H1 (cell line): ENCODE measurements around the gene PNMA3. TPM values are rescaled to one million over a fixed set of nuclear protein-coding genes. Genes with fewer than 3 reads are reported as not detected.

ENCODE experiments used
- CTCF ChIA-PET: fragments of 300-600 bp; sonication (Branson Sonifier 250); formaldehyde crosslinking; loops from one replicate; lab custom pipeline; 2021; ENCODE audit not compliant: partially characterized antibody; lab: Charles Lee
- POLR2A ChIA-PET: fragments of 300-600 bp; sonication (Branson Sonifier 250); formaldehyde crosslinking; loops from one replicate; lab custom pipeline; 2021; ENCODE audit warnings: inconsistent platforms; ENCODE audit not compliant: partially characterized antibody; lab: Charles Lee
- DNase-seq, 2 experiments: peaks; one replicate each; pipeline versions ENCODE4 v3.0.0 to v3.0.0-alpha.2; 2010 to 2022; ENCODE audit warnings: low spot score in 2 of 2, low read depth in 1 of 2, mixed read lengths in 1 of 2
- FAIRE-seq: peaks from 2 replicates; lab custom pipeline; 2011; peaks lifted over from hg19 to GRCh38; lab: Jason Lieb, UNC
- H2AFZ ChIP-seq: 2 replicates; pipeline ENCODE4 v1.8.1; 2012; ENCODE audit warnings: low read length, inconsistent platforms
- H2AK5ac ChIP-seq: 2 replicates; pipeline ENCODE4 v1.6.1; 2013; ENCODE audit warnings: low read depth, low read length
- H2BK120ac ChIP-seq: replicated peaks from 2 replicates; pipeline ENCODE3; 2013; ENCODE audit warnings: low read depth, low read length, inconsistent platforms
- H2BK12ac ChIP-seq: 2 replicates; pipeline ENCODE4 v1.6.1; 2013; ENCODE audit warnings: low read depth, low read length
- H2BK15ac ChIP-seq: 2 replicates; pipeline ENCODE4 v1.6.1; 2013; ENCODE audit warnings: low read length
- H2BK20ac ChIP-seq: 2 replicates; pipeline ENCODE4 v1.6.1; 2013; ENCODE audit warnings: low read length
- H2BK5ac ChIP-seq: 2 replicates; pipeline ENCODE4 v1.6.1; 2013; ENCODE audit warnings: low read depth, low read length
- H3K14ac ChIP-seq: 2 replicates; pipeline ENCODE4 v1.6.1; 2013; ENCODE audit warnings: inconsistent platforms; ENCODE audit not compliant: insufficient read length
- H3K18ac ChIP-seq: 2 replicates; pipeline ENCODE4 v1.6.1; 2013; ENCODE audit warnings: low read length; ENCODE audit errors: extremely low read depth
- H3K23ac ChIP-seq: 2 replicates; pipeline ENCODE4 v1.6.1; 2013; ENCODE audit warnings: inconsistent platforms; ENCODE audit not compliant: insufficient read length
- H3K23me2 ChIP-seq: 2 replicates; pipeline ENCODE4 v1.6.1; 2013; ENCODE audit warnings: low read depth, low read length
- H3K27ac ChIP-seq: 2 replicates; pipeline ENCODE4 v1.6.1; 2011; ENCODE audit warnings: low read depth, low read length, inconsistent platforms
- H3K27me3 ChIP-seq, 4 experiments: replicated peaks in 1 of 4; 1 replicate in 1 of 4; 2 replicates in 3 of 4; pipeline versions ENCODE4 v1.6.1 to v1.8.1; 2011 to 2013; ENCODE audit warnings: low read length in 3 of 4, mild to moderate bottlenecking in 3 of 4, inconsistent platforms in 2 of 4, mixed read lengths in 2 of 4, moderate library complexity in 1 of 4; ENCODE audit not compliant: control insufficient read depth in 3 of 4, insufficient read depth in 3 of 4; ENCODE audit errors: extremely low read depth in 1 of 4
- H3K36me3 ChIP-seq, 4 experiments: 2 replicates each; pipeline versions ENCODE4 v1.6.1 to v1.8.1; 2011 to 2013; ENCODE audit warnings: mild to moderate bottlenecking in 4 of 4, low read length in 3 of 4, moderate library complexity in 2 of 4, control low read depth in 1 of 4, inconsistent platforms in 1 of 4; ENCODE audit not compliant: insufficient read depth in 4 of 4, control insufficient read depth in 2 of 4
- H3K4ac ChIP-seq: replicated peaks from 2 replicates; pipeline ENCODE3; 2013; ENCODE audit warnings: low read length, low read depth, mixed read lengths, inconsistent platforms; ENCODE audit not compliant: insufficient read length
- H3K4me1 ChIP-seq, 4 experiments: replicated peaks in 1 of 4; 1 replicate in 1 of 4; 2 replicates in 3 of 4; pipeline versions ENCODE4 v1.6.1 to v1.8.1; 2011 to 2013; ENCODE audit warnings: low read length in 3 of 4, inconsistent platforms in 2 of 4, mixed read lengths in 1 of 4; ENCODE audit not compliant: insufficient read depth in 4 of 4, control insufficient read depth in 3 of 4
- H3K4me2 ChIP-seq, 2 experiments: 2 replicates each; pipeline versions ENCODE4 v1.6.1 to v1.8.1; 2011 to 2013; ENCODE audit warnings: low read depth in 2 of 2, low read length in 2 of 2, control low read depth in 1 of 2, inconsistent platforms in 1 of 2, mild to moderate bottlenecking in 1 of 2; ENCODE audit not compliant: insufficient read depth in 1 of 2
- H3K4me3 ChIP-seq, 4 experiments: fragments of 200-600, 300-600 bp in 1 of 4; sonication (generic), shearing (Covaris generic), sonication (Bioruptor Twin) in 1 of 4; 2 replicates each; pipeline versions ENCODE4 v1.5.1 to v1.8.1; 2011 to 2016; ENCODE audit warnings: low read length in 4 of 4, low read depth in 3 of 4, control low read depth in 2 of 4, inconsistent platforms in 2 of 4, mild to moderate bottlenecking in 2 of 4, mixed read lengths in 1 of 4, moderate library complexity in 1 of 4; ENCODE audit not compliant: insufficient read depth in 2 of 4; ENCODE audit errors: extremely low read depth in 1 of 4
- H3K56ac ChIP-seq: replicated peaks from 2 replicates; pipeline ENCODE3; 2013; ENCODE audit warnings: low read depth, mild to moderate bottlenecking, mixed read lengths, low read length, inconsistent platforms; ENCODE audit not compliant: insufficient read length
- H3K79me1 ChIP-seq: 2 replicates; pipeline ENCODE4 v1.6.1; 2013; ENCODE audit warnings: low read depth, low read length, control low read depth
- H3K79me2 ChIP-seq, 2 experiments: 2 replicates each; pipeline versions ENCODE4 v1.6.1 to v1.8.1; 2012 to 2013; ENCODE audit warnings: low read length in 2 of 2, mild to moderate bottlenecking in 2 of 2, inconsistent platforms in 1 of 2; ENCODE audit not compliant: insufficient read depth in 2 of 2, control insufficient read depth in 1 of 2
- H3K9ac ChIP-seq, 4 experiments: replicated peaks in 1 of 4; 1 replicate in 1 of 4; 2 replicates in 3 of 4; pipeline versions ENCODE4 v1.6.1 to v1.8.1; 2011 to 2013; ENCODE audit warnings: low read depth in 3 of 4, low read length in 3 of 4, control low read depth in 2 of 4, mild to moderate bottlenecking in 2 of 4, moderate library complexity in 2 of 4, inconsistent platforms in 1 of 4; ENCODE audit errors: extremely low read depth in 1 of 4
- H3K9me3 ChIP-seq, 2 experiments: 2 replicates each; pipeline versions ENCODE4 v1.6.1 to v1.8.1; 2012 to 2013; ENCODE audit warnings: mild to moderate bottlenecking in 2 of 2, moderate library complexity in 2 of 2, control low read depth in 1 of 2, inconsistent platforms in 1 of 2, low read depth in 1 of 2, low read length in 1 of 2, mixed read lengths in 1 of 2; ENCODE audit not compliant: insufficient read depth in 2 of 2
- H4K20me1 ChIP-seq, 2 experiments: replicated peaks in 1 of 2; 2 replicates each; pipeline versions ENCODE3 to v1.8.1; 2011 to 2013; ENCODE audit warnings: inconsistent platforms in 2 of 2, low read length in 2 of 2, mild to moderate bottlenecking in 1 of 2; ENCODE audit not compliant: insufficient read depth in 2 of 2, control insufficient read depth in 1 of 2
- H4K5ac ChIP-seq: 2 replicates; pipeline ENCODE4 v1.6.1; 2013; ENCODE audit warnings: low read length, low read depth, mixed read lengths, inconsistent platforms; ENCODE audit not compliant: insufficient read length
- H4K8ac ChIP-seq: 2 replicates; pipeline ENCODE4 v1.8.0; 2013; ENCODE audit warnings: mild to moderate bottlenecking, moderate library complexity, low read length, inconsistent platforms; ENCODE audit not compliant: insufficient read depth; ENCODE audit errors: extremely low read depth
- H4K91ac ChIP-seq: replicated peaks from 2 replicates; pipeline ENCODE3; 2013; ENCODE audit warnings: low read length, mixed read lengths, inconsistent platforms; ENCODE audit not compliant: insufficient read length
- ASH2L ChIP-seq: fragments of 200-600, 300-600 bp; sonication (generic); IDR thresholded peaks from one replicate; pipeline ENCODE4 v1.7.1; 2017; ENCODE audit warnings: low read length
- CHD1 ChIP-seq: IDR thresholded peaks from 2 replicates; pipeline ENCODE4 v1.6.1; 2012; ENCODE audit warnings: low read depth, low read length, improper control_type of control experiment
- CREB1 ChIP-seq: IDR thresholded peaks from 2 replicates; pipeline ENCODE4 v1.6.1; 2012; ENCODE audit warnings: inconsistent platforms
- EP300 ChIP-seq, 2 experiments: IDR thresholded peaks; 1 replicate in 1 of 2; 2 replicates in 1 of 2; pipeline ENCODE4 v1.6.1; 2011 to 2012; ENCODE audit warnings: low read depth in 2 of 2, low read length in 2 of 2, mild to moderate bottlenecking in 2 of 2, borderline replicate concordance in 1 of 2, inconsistent platforms in 1 of 2, moderate library complexity in 1 of 2
- EZH2 ChIP-seq: fragments of 200-600 bp; sonication (generic); IDR thresholded peaks from 2 replicates; pipeline ENCODE4 v1.7.1; 2012; ENCODE audit warnings: low read depth, mild to moderate bottlenecking, moderate library complexity, low read length, inconsistent platforms; ENCODE audit not compliant: severe bottlenecking
- GTF2F1 ChIP-seq: IDR thresholded peaks from 2 replicates; pipeline ENCODE4 v1.6.1; 2012; ENCODE audit warnings: low read depth, low read length, improper control_type of control experiment, borderline replicate concordance
- HDAC6 ChIP-seq: IDR thresholded peaks from one replicate; pipeline ENCODE4 v1.7.1; 2012; ENCODE audit warnings: low read depth, mild to moderate bottlenecking, inconsistent platforms, low read length, moderate library complexity
- KDM4A ChIP-seq: IDR thresholded peaks from one replicate; pipeline ENCODE4 v1.7.1; 2012; ENCODE audit warnings: low read depth, mild to moderate bottlenecking, moderate library complexity, low read length, inconsistent platforms; ENCODE audit not compliant: severe bottlenecking
- KDM5A ChIP-seq: fragments of 200-600 bp; IDR thresholded peaks from 2 replicates; pipeline ENCODE4 v1.7.1; 2012; ENCODE audit warnings: mild to moderate bottlenecking, low read length, inconsistent platforms, mixed read lengths
- RBBP5 ChIP-seq: IDR thresholded peaks from 2 replicates; pipeline ENCODE4 v1.7.1; 2012; ENCODE audit warnings: low read depth, mild to moderate bottlenecking, inconsistent platforms, low read length, moderate library complexity, borderline replicate concordance
- SAP30 ChIP-seq: fragments of 300-600 bp; sonication (generic); IDR thresholded peaks from 2 replicates; pipeline ENCODE4 v1.7.1; 2012; ENCODE audit warnings: low read length, moderate library complexity, mild to moderate bottlenecking, inconsistent platforms; ENCODE audit not compliant: insufficient read depth, insufficient replicate concordance
- SIX5 ChIP-seq: IDR thresholded peaks from 2 replicates; pipeline ENCODE4 v1.6.1; 2011; ENCODE audit warnings: mild to moderate bottlenecking, low read depth, low read length
- TCF12 ChIP-seq: IDR thresholded peaks from 2 replicates; pipeline ENCODE4 v1.6.1; 2011; ENCODE audit warnings: low read depth, mild to moderate bottlenecking, low read length
- YY1 ChIP-seq: IDR thresholded peaks from 2 replicates; pipeline ENCODE4 v1.6.1; 2011; ENCODE audit warnings: low read depth, mild to moderate bottlenecking, low read length
- WGBS, 2 experiments: shearing (Covaris generic) in 1 of 2; methylation state at CpG; one replicate each; pipeline versions ENCODE4 v1.1.6 to v1.1.7; 2013 to 2015; ENCODE audit warnings: low lambda C conversion rate in 2 of 2, mixed read lengths in 2 of 2, inconsistent platforms in 1 of 2, low coverage in 1 of 2, missing lambda C conversion rate in 1 of 2; ENCODE audit not compliant: insufficient replicate concordance in 2 of 2, insufficient coverage in 1 of 2, insufficient read length in 1 of 2; ENCODE audit errors: extremely low coverage in 1 of 2, missing lambda C conversion rate in 1 of 2; 5-methylcytosine and 5-hydroxymethylcytosine counted together
- polyA plus RNA-seq, 7 experiments: library from polyadenylated mRNA; depleted of rRNA in 3 of 7; stranded (reverse) in 5 of 7; unstranded in 2 of 7; fragments of >200 nt in 5 of 7; fragments of 200-250 nt in 2 of 7; gene quantifications; 1 replicate in 5 of 7; 2 replicates in 1 of 7; 4 replicates in 1 of 7; pipeline versions ENCODE4 v1.2.1 to v1.2.3, GENCODE V29; 2011 to 2013; ENCODE audit warnings: missing spikeins in 2 of 7, mixed read lengths in 2 of 7
- total RNA-seq: library from RNA; stranded (reverse); fragmentation: NEBNext Ultra II Directional; extraction: Animal tissue kit (Norgen Biotek cat#: 25700); gene quantifications from 2 replicates; pipeline ENCODE4 v1.2.1, GENCODE V29; 2021
- TF ChIP-seq, protein P1 (sequence below): IDR thresholded peaks from 2 replicates; pipeline ENCODE4 v1.6.1; 2012; ENCODE audit warnings: inconsistent platforms

PNMA3 gene
- total and polyA plus RNA-seq, 2 of the 8 experiments (the other 6 are each of a cell fraction or from before 2014, with no cell fraction given): 3.3 to 6.9 TPM

DNA sequence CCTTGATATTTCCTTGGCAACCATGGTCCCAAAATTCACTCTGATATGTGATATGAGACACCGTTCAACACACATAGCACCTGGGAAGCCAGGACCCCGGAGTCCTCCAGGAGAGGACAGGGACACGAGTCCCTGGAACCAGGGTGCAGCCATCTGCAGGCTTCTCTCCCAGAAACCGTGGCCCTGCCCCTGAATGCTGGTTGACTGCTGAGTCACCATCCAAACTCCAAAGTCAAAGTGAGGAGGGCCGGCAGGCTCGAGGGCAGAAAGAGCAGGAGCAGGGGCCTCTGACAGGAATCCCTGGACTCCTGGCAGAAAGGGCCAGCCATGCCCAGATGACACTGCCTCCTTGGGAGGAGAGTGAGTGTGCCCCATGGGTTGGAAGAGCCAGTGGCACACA lies 9.1 kb downstream of the PNMA3 start:
- no peak for FAIRE-seq
- H3K14ac ChIP-seq: no peak overlapping the region
- H2BK20ac ChIP-seq: no peak overlapping the region
- no peak overlapping the region for H2BK15ac ChIP-seq
- H3K4me3 ChIP-seq: no peak overlapping the region
- H3K79me1 ChIP-seq: no peaks in the 10 kb centered on the region
- H2BK5ac ChIP-seq: no peak overlapping the region
- H3K36me3 ChIP-seq: no peaks in the 10 kb centered on the region
- H3K18ac ChIP-seq: no peak overlapping the region
- 85% methylated on average over 4 of the region's 6 CpGs; no CpG with 5 or more reads in 1 of the 2 experiments for WGBS, 2 experiments
- H3K9ac ChIP-seq: no peak overlapping the region
- H3K23ac ChIP-seq: no peak overlapping the region
- no peak for DNase-seq
- H3K4me1 ChIP-seq: peaks cover 0 to 3% (median 1%) of the 10 kb centered on the region in 4 experiments; a peak in 2 of 7 replicates
- POLR2A ChIA-PET: no interaction called here
- H2AFZ ChIP-seq: no peak overlapping the region
- peaks cover 0 to 1% of the 10 kb centered on the region in 2 experiments for H4K20me1 ChIP-seq
- no peak overlapping the region for H2BK120ac ChIP-seq
- H4K8ac ChIP-seq: no peak overlapping the region
- no peak overlapping the region for H3K4me2 ChIP-seq
- no peaks in the 10 kb centered on the region for H3K27me3 ChIP-seq
- no peak overlapping the region for H4K91ac ChIP-seq
- no peak overlapping the region for H3K4ac ChIP-seq
- H3K23me2 ChIP-seq: no peaks in the 10 kb centered on the region
- H2BK12ac ChIP-seq: no peak overlapping the region
- no peak overlapping the region for H4K5ac ChIP-seq
- no peaks in the 10 kb centered on the region for H3K79me2 ChIP-seq
- H3K27ac ChIP-seq: no peak overlapping the region
- no peak overlapping the region for H3K56ac ChIP-seq
- CTCF ChIA-PET: no interaction called here
- no peak overlapping the region for H2AK5ac ChIP-seq
- no peaks in the 10 kb centered on the region for H3K9me3 ChIP-seq
- TF ChIP-seq EP300 (IDR thresholded peaks at IDR 0.05; ENCODE audit: borderline replicate concordance in 1 of 2, low read depth in 2 of 2, low read length in 2 of 2) (no peak), ASH2L (no peak), KDM5A (no peak), GTF2F1 (no peak), CREB1 (no peak), TCF12 (no peak), SIX5 (no peak), RBBP5 (no peak), SAP30 (no peak), EZH2 (no peak), CHD1 (no peak), KDM4A (no peak), HDAC6 (no peak), YY1 (no peak)
- TF ChIP-seq, protein P1, sequence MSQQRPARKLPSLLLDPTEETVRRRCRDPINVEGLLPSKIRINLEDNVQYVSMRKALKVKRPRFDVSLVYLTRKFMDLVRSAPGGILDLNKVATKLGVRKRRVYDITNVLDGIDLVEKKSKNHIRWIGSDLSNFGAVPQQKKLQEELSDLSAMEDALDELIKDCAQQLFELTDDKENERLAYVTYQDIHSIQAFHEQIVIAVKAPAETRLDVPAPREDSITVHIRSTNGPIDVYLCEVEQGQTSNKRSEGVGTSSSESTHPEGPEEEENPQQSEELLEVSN: no peak
